GM12892 (cell line): Measurements from ENCODE around the gene FAM83F.
"Not testable (repeated sequence)": the region's sequence is repeated elsewhere in the genome, so short reads cannot be mapped to it uniquely, and the experiment has no call there.

Experiments
- DNase-seq: peaks from one replicate; pipeline ENCODE4 v3.0.0; 2011; ENCODE audit not compliant: insufficient read length
- FAIRE-seq: peaks from 2 replicates; lab custom pipeline; 2011; peaks lifted over from hg19 to GRCh38; lab: Jason Lieb, UNC
- POLR2A ChIP-seq: IDR thresholded peaks from 2 replicates; pipeline ENCODE4 v1.6.1; 2011; ENCODE audit warnings: low read depth, low read length, control low read depth
- POLR2AphosphoS5 ChIP-seq: IDR thresholded peaks from 2 replicates; pipeline ENCODE4 v1.6.1; 2011; ENCODE audit warnings: low read depth, low read length, control low read depth
- TAF1 ChIP-seq: IDR thresholded peaks from 2 replicates; pipeline ENCODE4 v1.6.1; 2011; ENCODE audit warnings: low read depth, mild to moderate bottlenecking, control low read depth, low read length, borderline replicate concordance

The FAM83F gene

GRCh38 chr22:40009951-40010671 is 15.4 kb downstream of the FAM83F start:
- FAIRE-seq (no peak), DNase-seq (no peak)
- TF ChIP-seq POLR2A: no peak
- no peak for TF ChIP-seq POLR2AphosphoS5
- TF ChIP-seq TAF1: no peak

DNA sequence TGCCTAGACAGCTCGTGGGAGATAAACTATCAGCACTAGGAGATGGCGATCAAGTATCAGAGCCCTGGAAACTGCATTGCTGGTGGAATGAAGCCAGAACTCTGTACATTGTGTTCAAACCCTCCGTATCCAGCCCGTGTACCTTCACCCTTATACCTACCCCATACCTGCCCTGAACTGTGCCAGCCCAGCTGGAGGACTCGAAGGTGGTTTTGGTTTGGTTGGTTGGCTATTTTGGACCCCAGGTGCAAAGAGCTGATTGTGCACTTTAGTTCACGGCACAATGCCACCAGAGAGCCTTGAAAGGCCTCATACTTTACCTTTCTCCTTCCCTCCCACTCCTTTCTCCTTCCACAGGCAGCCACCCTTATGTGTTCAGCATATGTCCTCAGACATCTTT is 16.0 kb downstream of the FAM83F start:
- DNase-seq: no peak
- TF ChIP-seq TAF1: no peak
- TF ChIP-seq POLR2A: no peak
- TF ChIP-seq POLR2AphosphoS5: no peak
- FAIRE-seq: no peak

DNA sequence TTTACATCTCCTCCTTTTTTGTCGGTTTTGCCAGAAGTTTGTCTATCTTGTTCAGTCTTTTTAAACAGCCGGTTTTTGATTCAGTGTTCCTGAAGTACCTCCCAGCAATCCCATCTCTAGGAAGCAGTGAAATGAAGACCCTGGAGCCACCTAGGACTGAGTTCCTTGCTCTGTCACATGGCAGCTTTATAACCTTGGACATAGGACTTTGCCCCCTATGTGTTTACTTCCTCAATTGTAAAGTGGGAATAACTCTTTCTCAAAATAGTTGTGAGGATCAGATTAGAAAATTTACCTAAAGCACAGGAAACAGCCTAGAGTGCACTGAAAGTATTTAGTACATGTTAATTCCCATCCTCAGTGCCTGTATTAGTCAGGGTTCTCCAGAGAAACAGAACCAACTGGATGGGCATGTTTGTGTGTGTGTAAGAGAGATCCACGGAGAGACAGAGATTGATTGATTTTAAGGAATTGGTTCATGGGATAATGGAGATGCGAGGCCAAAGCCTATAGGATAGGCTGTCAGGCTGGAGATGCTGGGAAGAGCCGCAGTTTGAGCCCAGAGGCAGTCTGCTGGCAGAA is 20.0 kb downstream of the FAM83F start:
- TF ChIP-seq TAF1 (no peak), POLR2A (no peak), POLR2AphosphoS5 (no peak)
- DNase-seq (no peak), FAIRE-seq (no peak)

- DNase-seq (no peak), FAIRE-seq (no peak)
- TF ChIP-seq POLR2A (no peak), POLR2AphosphoS5 (no peak), TAF1 (no peak)
Observed at GRCh38 chr22:40015358-40015976, 20.7 kb downstream of the FAM83F start.

DNA sequence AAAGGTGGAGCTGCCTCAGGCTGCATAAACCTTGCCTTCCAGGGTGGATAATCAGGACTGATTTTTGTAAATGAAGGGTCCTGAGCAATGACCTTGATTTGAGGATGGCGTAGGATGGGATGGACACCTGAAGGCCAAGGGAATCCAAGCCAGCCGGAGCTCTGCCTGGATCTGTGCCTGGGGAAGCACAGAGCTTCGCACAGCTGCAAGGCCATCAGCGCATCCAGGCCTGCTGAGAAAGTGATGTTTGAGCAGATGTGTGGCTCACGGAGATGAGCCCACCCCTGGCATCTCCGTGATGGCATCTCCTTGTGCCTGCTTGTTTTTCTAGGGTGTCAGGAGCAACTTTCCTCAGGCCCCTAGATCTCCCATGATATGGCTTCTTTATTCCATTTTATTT is 23.3 kb downstream of the FAM83F start:
- FAIRE-seq (no peak), DNase-seq (no peak)
- TF ChIP-seq POLR2AphosphoS5: no peak
- no peak for TF ChIP-seq POLR2A
- no peak for TF ChIP-seq TAF1

GRCh38 chr22:40019100-40019499 is 24.3 kb downstream of the FAM83F start:
- TF ChIP-seq POLR2A: no peak
- no peak for TF ChIP-seq TAF1
- TF ChIP-seq POLR2AphosphoS5: no peak
- FAIRE-seq (no peak), DNase-seq (no peak)

DNA sequence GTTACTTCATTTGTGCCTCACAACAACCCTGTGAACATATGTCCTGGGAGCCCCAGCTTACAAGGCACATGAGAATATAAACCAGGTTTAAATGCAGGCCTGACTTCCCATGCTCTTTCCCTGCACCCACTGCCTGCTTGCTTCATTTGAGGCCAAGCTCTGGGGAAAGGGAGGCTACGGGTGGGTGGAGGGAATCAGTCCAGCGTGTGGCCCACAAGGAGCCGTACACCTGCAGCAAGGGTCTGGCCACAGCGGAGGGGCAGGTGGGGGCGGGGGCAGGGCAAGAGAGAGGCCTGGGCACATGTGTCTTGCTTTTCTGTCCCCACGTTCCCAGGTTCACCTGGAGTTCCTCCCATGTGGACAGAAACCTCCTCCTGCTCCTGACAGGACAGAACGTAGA is 26.2 kb downstream of the FAM83F start:
- TF ChIP-seq TAF1 (no peak), POLR2AphosphoS5 (no peak), POLR2A (no peak)
- DNase-seq (no peak), FAIRE-seq (no peak)

GRCh38 chr22:40021401-40022000 is 26.7 kb downstream of the FAM83F start:
- DNase-seq (no peak), FAIRE-seq (no peak)
- no peak for TF ChIP-seq POLR2AphosphoS5
- TF ChIP-seq POLR2A: no peak
- no peak for TF ChIP-seq TAF1

GRCh38 chr22:40022536-40023240 is 27.9 kb downstream of the FAM83F start:
- DNase-seq: no peak
- peak; percentile 33 for FAIRE-seq
- no peak for TF ChIP-seq POLR2AphosphoS5
- TF ChIP-seq POLR2A: no peak
- no peak for TF ChIP-seq TAF1

- no peak for DNase-seq
- no peak for FAIRE-seq
- TF ChIP-seq TAF1 (no peak), POLR2A (no peak), POLR2AphosphoS5 (no peak)
Observed at GRCh38 chr22:40023341-40023841, 28.6 kb downstream of the FAM83F start.

DNA sequence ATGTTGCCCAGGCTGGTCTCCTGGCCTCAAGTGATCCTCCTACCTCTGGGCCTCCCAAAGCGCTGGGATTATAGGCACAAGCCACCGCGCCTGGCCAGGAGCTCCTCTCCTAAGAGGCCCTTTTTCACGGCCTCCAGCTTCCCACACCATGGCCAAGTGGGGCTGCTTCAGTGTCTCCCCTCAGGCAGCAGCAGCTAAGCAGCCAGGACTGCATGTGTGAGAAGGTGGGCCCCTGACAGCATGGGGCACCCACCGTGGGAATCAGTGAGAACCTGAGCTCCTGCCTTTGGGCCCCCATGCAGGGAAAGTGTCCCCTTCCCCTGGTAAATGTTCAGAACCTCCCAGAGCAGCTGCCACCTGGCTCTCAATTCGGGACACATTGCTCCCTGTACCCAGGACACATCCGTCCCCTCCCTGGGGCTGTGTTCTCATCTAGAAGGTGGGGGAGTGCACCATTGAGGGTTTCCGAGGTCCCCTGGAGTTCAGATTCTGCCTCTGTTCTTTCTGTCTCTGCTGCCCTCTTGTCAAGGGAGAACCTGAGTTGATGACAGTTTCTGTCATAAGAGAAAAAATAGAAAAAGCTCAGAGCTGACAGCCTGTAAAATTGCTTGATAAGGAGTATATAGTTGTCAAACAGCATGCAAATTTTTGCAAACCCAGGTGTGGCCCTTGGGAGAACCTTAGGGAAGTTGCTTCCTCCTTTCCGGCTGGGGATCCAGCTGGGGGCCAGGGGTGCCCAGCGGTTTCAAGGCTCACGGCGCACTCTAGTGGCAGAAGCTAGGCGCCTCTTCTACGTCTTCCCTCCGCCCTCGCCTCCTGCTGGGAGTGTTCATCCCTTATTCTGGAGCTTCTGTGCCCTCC is 29.7 kb downstream of the FAM83F start:
- peak; percentile 67 for FAIRE-seq
- TF ChIP-seq POLR2AphosphoS5 (no peak), TAF1 (no peak), POLR2A (no peak)
- peak; percentile 82 for DNase-seq

- FAIRE-seq, DNase-seq: not testable (repeated sequence)
Observed at GRCh38 chr22:40025062-40025379, 30.3 kb downstream of the FAM83F start.
